ENCODE results near the gene PARP1. TPM values are rescaled to one million over a fixed set of nuclear protein-coding genes. Genes with fewer than 3 reads are reported as not detected.

PARP1 gene
- total RNA-seq, 1 donor from 2014 or later: 237 TPM

DNA sequence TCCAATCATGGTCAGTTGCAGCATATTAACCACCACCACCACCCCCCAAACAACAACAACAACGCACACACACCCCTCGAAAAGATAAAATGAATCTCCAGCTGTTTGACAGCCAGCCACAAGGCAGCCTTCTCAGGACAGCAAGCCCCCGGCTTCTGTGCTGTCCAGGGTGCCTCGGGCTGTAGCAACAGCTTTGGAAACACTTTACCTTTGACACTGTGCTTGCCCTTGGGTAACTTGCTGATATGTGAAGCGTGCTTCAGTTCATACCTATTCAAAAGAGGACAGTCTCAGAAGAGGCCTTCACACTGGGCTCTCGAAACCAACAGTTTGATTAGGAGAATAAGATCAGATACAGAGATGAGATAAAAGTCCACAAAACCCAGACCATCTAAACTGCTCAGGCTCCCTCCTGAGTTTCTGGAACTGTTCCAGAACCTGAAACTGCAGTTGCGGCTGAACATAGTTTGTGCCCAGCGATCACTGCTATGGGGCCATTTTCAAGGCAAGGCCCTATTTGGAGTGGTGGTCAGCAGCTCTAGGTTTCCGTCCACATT lies 44.9 kb downstream of the PARP1 start:
- no peaks in the 10 kb centered on the region for H3K27me3 ChIP-seq
- no peak overlapping the region for H3K9ac ChIP-seq
- no peak for DNase-seq (ENCODE audit: low spot score)
- peaks cover 3% of the 10 kb centered on the region for H3K36me3 ChIP-seq
- no peaks in the 10 kb centered on the region for H3K9me3 ChIP-seq (ENCODE audit: low read depth)
- H3K9me3 Mint-ChIP-seq: no peaks in the 10 kb centered on the region
- no peaks in the 10 kb centered on the region for H3K4me1 ChIP-seq
- H3K27ac Mint-ChIP-seq: no peak overlapping the region
- no peak overlapping the region for H3K4me2 ChIP-seq
- no peaks in the 10 kb centered on the region for H3K79me2 ChIP-seq (ENCODE audit: low read depth)
- peaks cover 2% of the 10 kb centered on the region for H3K27me3 Mint-ChIP-seq (ENCODE audit: insufficient read depth, low read depth)
- peaks cover 35% of the 10 kb centered on the region for H3K36me3 Mint-ChIP-seq
- H3K4me3 ChIP-seq: no peak overlapping the region
- TF ChIP-seq EZH2phosphoT487 (IDR thresholded peaks at IDR 0.05) (no peak), EZH2 (IDR thresholded peaks at IDR 0.05) (no peak)
- TF ChIP-seq, protein P1, sequence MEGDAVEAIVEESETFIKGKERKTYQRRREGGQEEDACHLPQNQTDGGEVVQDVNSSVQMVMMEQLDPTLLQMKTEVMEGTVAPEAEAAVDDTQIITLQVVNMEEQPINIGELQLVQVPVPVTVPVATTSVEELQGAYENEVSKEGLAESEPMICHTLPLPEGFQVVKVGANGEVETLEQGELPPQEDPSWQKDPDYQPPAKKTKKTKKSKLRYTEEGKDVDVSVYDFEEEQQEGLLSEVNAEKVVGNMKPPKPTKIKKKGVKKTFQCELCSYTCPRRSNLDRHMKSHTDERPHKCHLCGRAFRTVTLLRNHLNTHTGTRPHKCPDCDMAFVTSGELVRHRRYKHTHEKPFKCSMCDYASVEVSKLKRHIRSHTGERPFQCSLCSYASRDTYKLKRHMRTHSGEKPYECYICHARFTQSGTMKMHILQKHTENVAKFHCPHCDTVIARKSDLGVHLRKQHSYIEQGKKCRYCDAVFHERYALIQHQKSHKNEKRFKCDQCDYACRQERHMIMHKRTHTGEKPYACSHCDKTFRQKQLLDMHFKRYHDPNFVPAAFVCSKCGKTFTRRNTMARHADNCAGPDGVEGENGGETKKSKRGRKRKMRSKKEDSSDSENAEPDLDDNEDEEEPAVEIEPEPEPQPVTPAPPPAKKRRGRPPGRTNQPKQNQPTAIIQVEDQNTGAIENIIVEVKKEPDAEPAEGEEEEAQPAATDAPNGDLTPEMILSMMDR (IDR thresholded peaks at IDR 0.05): no peak
- no peaks in the 10 kb centered on the region for H3F3A ChIP-seq (ENCODE audit: low read depth)
- H3K4me3 Mint-ChIP-seq: no peak overlapping the region
- peaks cover 2% of the 10 kb centered on the region for H4K20me1 ChIP-seq (ENCODE audit: low read depth)
- H2AFZ ChIP-seq (replicated peaks): no peak overlapping the region
- no peak overlapping the region for H3K27ac ChIP-seq
- H3K4me1 Mint-ChIP-seq: no peaks in the 10 kb centered on the region

DNA sequence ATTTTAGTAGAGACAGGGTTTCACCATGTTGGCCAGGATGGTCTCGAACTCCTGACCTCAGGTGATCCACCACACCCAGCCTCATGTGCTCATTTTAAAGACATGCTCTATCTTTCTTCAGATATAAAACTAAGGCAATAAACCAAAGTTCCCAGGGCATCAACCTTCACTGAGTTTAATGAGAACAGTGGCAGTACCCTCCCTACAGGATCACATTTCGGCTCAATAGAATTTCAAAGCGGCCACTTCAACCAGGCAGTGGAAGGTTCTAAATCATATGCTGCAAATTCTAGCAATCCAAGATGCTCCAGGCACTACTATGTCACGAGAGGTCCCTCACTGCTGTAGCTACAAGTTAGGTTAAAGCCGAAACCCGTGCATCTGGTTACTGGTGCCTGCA lies 45.5 kb downstream of the PARP1 start:
- peaks cover 30% of the 10 kb centered on the region for H3K36me3 Mint-ChIP-seq
- H3K27ac Mint-ChIP-seq: no peak overlapping the region
- Histone ChIP-seq H3K4me1 (no peaks in the 10 kb centered on the region), H3K4me3 (no peak overlapping the region), H3K27ac (no peak overlapping the region), H3K36me3 (peaks cover 3% of the 10 kb centered on the region), H3F3A (ENCODE audit: low read depth) (no peaks in the 10 kb centered on the region), H3K27me3 (no peaks in the 10 kb centered on the region), H3K9me3 (ENCODE audit: low read depth) (no peaks in the 10 kb centered on the region), H3K79me2 (ENCODE audit: low read depth) (no peaks in the 10 kb centered on the region), H2AFZ (replicated peaks) (no peak overlapping the region), H3K4me2 (no peak overlapping the region), H4K20me1 (ENCODE audit: low read depth) (peaks cover 2% of the 10 kb centered on the region), H3K9ac (no peak overlapping the region)
- H3K4me3 Mint-ChIP-seq: no peak overlapping the region
- H3K27me3 Mint-ChIP-seq (ENCODE audit: insufficient read depth, low read depth): peaks cover 4% of the 10 kb centered on the region
- TF ChIP-seq EZH2 (IDR thresholded peaks at IDR 0.05) (no peak), EZH2phosphoT487 (IDR thresholded peaks at IDR 0.05) (no peak)
- TF ChIP-seq, protein P1 (IDR thresholded peaks at IDR 0.05): no peak
- no peaks in the 10 kb centered on the region for H3K4me1 Mint-ChIP-seq
- no peak for DNase-seq (ENCODE audit: low spot score)
- no peaks in the 10 kb centered on the region for H3K9me3 Mint-ChIP-seq

DNA sequence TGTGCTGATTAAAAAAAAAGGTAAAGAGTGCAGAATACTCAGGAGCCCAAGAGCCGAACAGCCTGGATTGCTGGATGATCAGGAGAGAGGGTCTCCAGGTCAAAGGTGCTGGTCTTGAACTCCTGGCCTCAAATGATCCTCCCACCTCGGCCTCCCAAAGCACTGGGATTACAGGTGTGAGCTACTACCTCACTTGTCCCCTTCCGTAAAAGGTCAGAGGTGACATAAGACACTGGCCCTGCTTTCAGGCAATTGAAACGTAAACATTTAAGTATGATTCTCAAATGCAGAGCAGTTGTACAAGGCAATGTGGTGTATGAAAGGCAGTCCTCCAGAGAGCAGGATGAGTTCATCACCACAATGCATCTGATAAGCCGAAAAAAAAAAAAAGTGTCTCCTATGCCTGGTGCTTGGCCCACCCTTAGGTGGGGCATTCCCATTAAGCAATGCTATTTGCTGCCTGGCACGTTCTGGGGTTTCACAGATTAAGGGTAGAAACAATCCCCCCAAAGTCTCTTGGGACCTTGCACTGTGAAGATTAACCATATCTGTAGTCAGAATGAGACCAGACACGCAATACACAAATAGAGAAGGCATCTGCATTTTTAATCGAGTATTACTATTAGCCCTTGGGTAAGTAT lies 47.7 kb downstream of the PARP1 start:
- H3K9me3 ChIP-seq (ENCODE audit: low read depth): no peaks in the 10 kb centered on the region
- DNase-seq (ENCODE audit: low spot score): no peak
- no peak overlapping the region for H3K4me3 ChIP-seq
- H2AFZ ChIP-seq (replicated peaks): no peak overlapping the region
- no peak overlapping the region for H3K9ac ChIP-seq
- peaks cover 33% of the 10 kb centered on the region for H3K36me3 Mint-ChIP-seq
- no peaks in the 10 kb centered on the region for H3K36me3 ChIP-seq
- H3K27me3 Mint-ChIP-seq (ENCODE audit: insufficient read depth, low read depth): peaks cover 4% of the 10 kb centered on the region
- H3F3A ChIP-seq (ENCODE audit: low read depth): no peaks in the 10 kb centered on the region
- H3K4me3 Mint-ChIP-seq: no peak overlapping the region
- no peaks in the 10 kb centered on the region for H3K4me1 Mint-ChIP-seq
- no peaks in the 10 kb centered on the region for H3K79me2 ChIP-seq (ENCODE audit: low read depth)
- TF ChIP-seq EZH2 (IDR thresholded peaks at IDR 0.05): no peak
- no peak for TF ChIP-seq EZH2phosphoT487 (IDR thresholded peaks at IDR 0.05)
- TF ChIP-seq, protein P1 (IDR thresholded peaks at IDR 0.05): no peak
- no peak overlapping the region for H3K4me2 ChIP-seq
- peaks cover 2% of the 10 kb centered on the region for H4K20me1 ChIP-seq (ENCODE audit: low read depth)
- no peak overlapping the region for H3K27ac ChIP-seq
- no peaks in the 10 kb centered on the region for H3K4me1 ChIP-seq
- H3K9me3 Mint-ChIP-seq: no peaks in the 10 kb centered on the region
- no peak overlapping the region for H3K27ac Mint-ChIP-seq
- H3K27me3 ChIP-seq: no peaks in the 10 kb centered on the region

Measured in neural progenitor cell (in vitro differentiated cells).